GM12891 (cell line): ENCODE data around the gene PCDHA9.

Experiments
- POLR2A ChIP-seq: IDR thresholded peaks from 2 replicates; pipeline ENCODE4 v1.6.1; 2011; ENCODE audit warnings: low read depth, low read length, control low read depth
- TAF1 ChIP-seq: IDR thresholded peaks from 2 replicates; pipeline ENCODE4 v1.6.1; 2011; ENCODE audit warnings: low read depth, low read length, control low read depth

GRCh38 chr5:140877262-140877581, 29.0 kb downstream of the PCDHA9 start:
- TF ChIP-seq POLR2A (no peak), TAF1 (no peak)
